NCI-H187 treated with DMSO at 0.1 percent for 48 hours (cell line): ENCODE results near the gene GRIN3B.

Source experiments
- DNase-seq: peaks from one replicate; lab custom pipeline; 2025; lab: John Stamatoyannopoulos, UW

The GRIN3B gene

GRCh38 chr19:1008268-1009040 lies 8.2 kb downstream of the GRIN3B start:
- DNase-seq, result no peak

GRCh38 chr19:1009041-1009980 lies 9.1 kb downstream of the GRIN3B start:
- DNase-seq, result no peak

GRCh38 chr19:1009981-1010538 lies 9.8 kb downstream of the GRIN3B start:
- no peak for DNase-seq

- DNase-seq, result no peak
These were observed 10.6 kb downstream of the GRIN3B start for GRCh38 chr19:1010586-1011510.

- no peak for DNase-seq
These were observed 11.7 kb downstream of the GRIN3B start for GRCh38 chr19:1011831-1012333.

GRCh38 chr19:1012334-1012733 lies 12.1 kb downstream of the GRIN3B start:
- DNase-seq, result no peak

GRCh38 chr19:1013218-1013617 lies 13.0 kb downstream of the GRIN3B start:
- no peak for DNase-seq

- no peak for DNase-seq
These were observed 14.2 kb downstream of the GRIN3B start for GRCh38 chr19:1014161-1015060.

- DNase-seq, result no peak
These were observed 15.0 kb downstream of the GRIN3B start for GRCh38 chr19:1015061-1015781.

- DNase-seq, result no peak
These were observed 15.8 kb downstream of the GRIN3B start for GRCh38 chr19:1015782-1016646.

- no peak for DNase-seq
These were observed 16.5 kb downstream of the GRIN3B start for GRCh38 chr19:1016647-1017114.

GRCh38 chr19:1017115-1017905 lies 17.1 kb downstream of the GRIN3B start:
- DNase-seq, result no peak

GRCh38 chr19:1017906-1018305 lies 17.7 kb downstream of the GRIN3B start:
- no peak for DNase-seq

- no peak for DNase-seq
These were observed 18.2 kb downstream of the GRIN3B start for GRCh38 chr19:1018393-1018792.

GRCh38 chr19:1018932-1019615 lies 18.9 kb downstream of the GRIN3B start:
- no peak for DNase-seq

GRCh38 chr19:1019616-1019961 lies 19.4 kb downstream of the GRIN3B start:
- DNase-seq, result no peak
